Measurements from ENCODE around the gene COPS6.
"Not testable (repeated sequence)": the region's sequence is repeated elsewhere in the genome, so short reads cannot be mapped to it uniquely, and the experiment has no call there.

COPS6 gene

GRCh38 chr7:100122067-100122466 lies 33.3 kb downstream of the COPS6 start:
- Mint-ChIP-seq H3K4me3 (no peak overlapping the region), H3K27ac (no peak overlapping the region), H3K36me3 (ENCODE audit: low read depth) (peaks cover 16% of the 10 kb centered on the region), H3K27me3 (no peaks in the 10 kb centered on the region), H3K9me3 (no peaks in the 10 kb centered on the region), H3K4me1 (peaks cover 55% of the 10 kb centered on the region)
- ATAC-seq: no peak
- no peak for DNase-seq

- H3K27me3 Mint-ChIP-seq: no peaks in the 10 kb centered on the region
- DNase-seq (no peak), ATAC-seq (no peak)
- peaks cover 56% of the 10 kb centered on the region for H3K4me1 Mint-ChIP-seq
- H3K9me3 Mint-ChIP-seq: no peaks in the 10 kb centered on the region
- H3K36me3 Mint-ChIP-seq (ENCODE audit: low read depth): peaks cover 16% of the 10 kb centered on the region
- H3K27ac Mint-ChIP-seq: no peak overlapping the region
- no peak overlapping the region for H3K4me3 Mint-ChIP-seq
Measured at GRCh38 chr7:100122568-100122967, 33.8 kb downstream of the COPS6 start.

GRCh38 chr7:100124301-100125230 lies 35.8 kb downstream of the COPS6 start:
- H3K27ac Mint-ChIP-seq: peak overlapping the region; percentile 56
- H3K36me3 Mint-ChIP-seq (ENCODE audit: low read depth): peaks cover 10% of the 10 kb centered on the region
- ATAC-seq (no peak), DNase-seq (no peak)
- H3K4me1 Mint-ChIP-seq: peaks cover 50% of the 10 kb centered on the region
- H3K27me3 Mint-ChIP-seq: no peaks in the 10 kb centered on the region
- H3K4me3 Mint-ChIP-seq: no peak overlapping the region
- H3K9me3 Mint-ChIP-seq: no peaks in the 10 kb centered on the region

- H3K4me3 Mint-ChIP-seq: peak overlapping the region; percentile 99
- H3K27me3 Mint-ChIP-seq: no peaks in the 10 kb centered on the region
- no peak for DNase-seq
- H3K36me3 Mint-ChIP-seq (ENCODE audit: low read depth): peaks cover 9% of the 10 kb centered on the region
- H3K4me1 Mint-ChIP-seq: peaks cover 44% of the 10 kb centered on the region
- peak overlapping the region; percentile 99 for H3K27ac Mint-ChIP-seq
- H3K9me3 Mint-ChIP-seq: no peaks in the 10 kb centered on the region
- ATAC-seq: peak; percentile 30
Measured at GRCh38 chr7:100126239-100126930, 37.6 kb downstream of the COPS6 start.

GRCh38 chr7:100126931-100127865 lies 38.4 kb downstream of the COPS6 start, which contains the start of gene MBLAC1:
TSS of gene MBLAC1 (plus strand) at chr7:100126967. CDS start at chr7:100127396, 429 bp downstream.
- peak; percentile 67 for ATAC-seq
- H3K27me3 Mint-ChIP-seq: no peaks in the 10 kb centered on the region
- peak; percentile 90 for DNase-seq
- H3K36me3 Mint-ChIP-seq (ENCODE audit: low read depth): peaks cover 9% of the 10 kb centered on the region
- H3K4me1 Mint-ChIP-seq: peaks cover 43% of the 10 kb centered on the region
- no peaks in the 10 kb centered on the region for H3K9me3 Mint-ChIP-seq
- H3K27ac Mint-ChIP-seq: peak within 1 kb of the TSS; percentile 99
- H3K4me3 Mint-ChIP-seq: peak within 1 kb of the TSS; percentile 99

GRCh38 chr7:100127866-100128636 lies 39.3 kb downstream of the COPS6 start:
- ATAC-seq (peak; percentile 18), DNase-seq (peak; percentile 33)
- Mint-ChIP-seq H3K27ac (no peak overlapping the region), H3K36me3 (ENCODE audit: low read depth) (peaks cover 5% of the 10 kb centered on the region), H3K27me3 (no peaks in the 10 kb centered on the region), H3K4me1 (peaks cover 48% of the 10 kb centered on the region), H3K4me3 (peak overlapping the region; percentile 99), H3K9me3 (no peaks in the 10 kb centered on the region)

GRCh38 chr7:100128637-100128963 lies 39.8 kb downstream of the COPS6 start:
- Mint-ChIP-seq H3K9me3 (no peaks in the 10 kb centered on the region), H3K4me3 (peak overlapping the region; percentile 99), H3K27me3 (no peaks in the 10 kb centered on the region), H3K36me3 (ENCODE audit: low read depth) (peaks cover 5% of the 10 kb centered on the region), H3K4me1 (peaks cover 48% of the 10 kb centered on the region), H3K27ac (no peak overlapping the region)
- no peak for ATAC-seq
- DNase-seq: no peak

- H3K36me3 Mint-ChIP-seq (ENCODE audit: low read depth); H3K27me3 Mint-ChIP-seq; H3K4me3 Mint-ChIP-seq; H3K27ac Mint-ChIP-seq; ATAC-seq; DNase-seq; H3K9me3 Mint-ChIP-seq: not testable (repeated sequence)
- peaks cover 38% of the 10 kb centered on the region for H3K4me1 Mint-ChIP-seq
Measured at GRCh38 chr7:100130220-100130607, 41.4 kb downstream of the COPS6 start.

GRCh38 chr7:100130608-100131453 lies 42.1 kb downstream of the COPS6 start:
- Mint-ChIP-seq H3K4me3 (no peak overlapping the region), H3K27me3 (no peaks in the 10 kb centered on the region), H3K36me3 (ENCODE audit: low read depth) (peaks cover 4% of the 10 kb centered on the region), H3K4me1 (peaks cover 32% of the 10 kb centered on the region), H3K9me3 (no peaks in the 10 kb centered on the region), H3K27ac (no peak overlapping the region)
- ATAC-seq: no peak
- DNase-seq: peak; percentile 92

- Mint-ChIP-seq H3K36me3 (ENCODE audit: low read depth) (no peaks in the 10 kb centered on the region), H3K4me1 (peaks cover 21% of the 10 kb centered on the region), H3K27ac (no peak overlapping the region), H3K4me3 (no peak overlapping the region), H3K9me3 (no peaks in the 10 kb centered on the region), H3K27me3 (no peaks in the 10 kb centered on the region)
- no peak for ATAC-seq
- DNase-seq: no peak
Measured at GRCh38 chr7:100132126-100132525, 43.4 kb downstream of the COPS6 start.

- H3K4me3 Mint-ChIP-seq: no peak overlapping the region
- no peaks in the 10 kb centered on the region for H3K36me3 Mint-ChIP-seq (ENCODE audit: low read depth)
- ATAC-seq (peak; percentile 80), DNase-seq (peak; percentile 68)
- peaks cover 22% of the 10 kb centered on the region for H3K4me1 Mint-ChIP-seq
- no peaks in the 10 kb centered on the region for H3K9me3 Mint-ChIP-seq
- H3K27ac Mint-ChIP-seq: no peak overlapping the region
- H3K27me3 Mint-ChIP-seq: no peaks in the 10 kb centered on the region
Measured at GRCh38 chr7:100132697-100133151, 44.0 kb downstream of the COPS6 start.

- Mint-ChIP-seq H3K4me3 (no peak overlapping the region), H3K36me3 (ENCODE audit: low read depth) (no peaks in the 10 kb centered on the region), H3K27ac (peak overlapping the region; percentile 39), H3K27me3 (no peaks in the 10 kb centered on the region), H3K4me1 (peaks cover 16% of the 10 kb centered on the region), H3K9me3 (no peaks in the 10 kb centered on the region)
- DNase-seq: no peak
- no peak for ATAC-seq
Measured at GRCh38 chr7:100137851-100138760, 49.3 kb downstream of the COPS6 start.
